KMS-11 (cell line): ENCODE measurements around the gene PTTG2.

ENCODE experiments used
- H2AFZ ChIP-seq: fragments of 200-600 bp; sonication (generic); 2 replicates; pipeline ENCODE4 v1.6.1; 2016; ENCODE audit warnings: antibody characterized with exemption, mixed run types, low read depth
- H3K27ac ChIP-seq: fragments of 200-600 bp; sonication (generic); 2 replicates; pipeline ENCODE4 v1.6.1; 2016; ENCODE audit warnings: mild to moderate bottlenecking, mixed run types
- H3K27me3 ChIP-seq: fragments of 200-600 bp; sonication (generic); 2 replicates; pipeline ENCODE4 v1.6.1; 2017; ENCODE audit warnings: mild to moderate bottlenecking, low read depth, mixed run types, moderate library complexity; ENCODE audit not compliant: insufficient read depth
- H3K36me3 ChIP-seq: fragments of 200-600 bp; sonication (generic); 2 replicates; pipeline ENCODE4 v1.6.1; 2017; ENCODE audit warnings: mild to moderate bottlenecking, mixed run types; ENCODE audit not compliant: insufficient read depth
- H3K4me1 ChIP-seq: fragments of 200-600 bp; sonication (generic); 2 replicates; pipeline ENCODE4 v1.6.1; 2016; ENCODE audit warnings: mild to moderate bottlenecking, low read depth, mixed run types; ENCODE audit not compliant: poor library complexity, severe bottlenecking
- H3K4me2 ChIP-seq: fragments of 200-600 bp; sonication (generic); 2 replicates; pipeline ENCODE4 v1.7.0; 2016; ENCODE audit warnings: mild to moderate bottlenecking, mixed run types
- H3K4me3 ChIP-seq: fragments of 200-600 bp; sonication (generic); IDR thresholded peaks from 2 replicates; pipeline ENCODE4 v1.6.1; 2017; ENCODE audit warnings: low read depth, low read length, mixed read lengths; ENCODE audit not compliant: insufficient read depth
- H3K79me2 ChIP-seq: fragments of 200-600 bp; sonication (generic); 2 replicates; pipeline ENCODE4 v1.6.1; 2016; ENCODE audit warnings: low read depth, mixed run types; ENCODE audit not compliant: insufficient read depth
- H3K9ac ChIP-seq: fragments of 200-600 bp; sonication (generic); 2 replicates; pipeline ENCODE4 v1.6.1; 2016; ENCODE audit warnings: mild to moderate bottlenecking, mixed run types
- H4K20me1 ChIP-seq: fragments of 200-600 bp; sonication (generic); 2 replicates; pipeline ENCODE4 v1.6.1; 2016; ENCODE audit warnings: mild to moderate bottlenecking, mixed run types; ENCODE audit not compliant: insufficient read depth
- CTCF ChIP-seq: fragments of 200-600 bp; sonication (generic); conservative IDR thresholded peaks from 2 replicates; pipeline ENCODE4 v1.6.1; 2017; ENCODE audit warnings: low read depth, mild to moderate bottlenecking, antibody characterized with exemption, low read length, moderate library complexity, mixed read lengths

The PTTG2 gene

GRCh38 chr4:37958932-37959331 lies 1.3 kb upstream of the PTTG2 start:
- Histone ChIP-seq H3K4me3 (no peak overlapping the region), H2AFZ (no peak overlapping the region), H3K27me3 (no peaks in the 10 kb centered on the region), H3K9ac (no peak overlapping the region), H3K27ac (no peak overlapping the region), H3K36me3 (no peaks in the 10 kb centered on the region), H3K4me2 (no peak overlapping the region), H3K4me1 (no peaks in the 10 kb centered on the region), H4K20me1 (no peaks in the 10 kb centered on the region), H3K79me2 (no peaks in the 10 kb centered on the region)
- TF ChIP-seq CTCF, result no peak

- Histone ChIP-seq H3K9ac (no peak overlapping the region), H3K4me3 (no peak overlapping the region), H3K4me1 (peaks cover 7% of the 10 kb centered on the region), H3K27ac (no peak overlapping the region), H3K79me2 (no peaks in the 10 kb centered on the region), H3K4me2 (no peak overlapping the region), H3K36me3 (no peaks in the 10 kb centered on the region), H3K27me3 (no peaks in the 10 kb centered on the region), H2AFZ (no peak overlapping the region), H4K20me1 (no peaks in the 10 kb centered on the region)
- no peak for TF ChIP-seq CTCF
Observed at GRCh38 chr4:37960679-37961450, 667 bp downstream of the PTTG2 start.

- H4K20me1 ChIP-seq, result no peaks in the 10 kb centered on the region
- H3K27me3 ChIP-seq, result no peaks in the 10 kb centered on the region
- H2AFZ ChIP-seq, result no peak overlapping the region
- TF ChIP-seq CTCF, result no peak
- H3K79me2 ChIP-seq, result no peaks in the 10 kb centered on the region
- H3K9ac ChIP-seq, result no peak overlapping the region
- no peaks in the 10 kb centered on the region for H3K36me3 ChIP-seq
- peaks cover 7% of the 10 kb centered on the region for H3K4me1 ChIP-seq
- no peak overlapping the region for H3K4me2 ChIP-seq
- H3K27ac ChIP-seq, result no peak overlapping the region
- H3K4me3 ChIP-seq, result no peak overlapping the region
Observed at GRCh38 chr4:37964734-37965457, 4.7 kb downstream of the PTTG2 start.

GRCh38 chr4:37966044-37966443 lies 5.8 kb downstream of the PTTG2 start:
- TF ChIP-seq CTCF, result no peak
- H2AFZ ChIP-seq, result no peak overlapping the region
- no peak overlapping the region for H3K27ac ChIP-seq
- H3K4me3 ChIP-seq, result no peak overlapping the region
- peaks cover 13% of the 10 kb centered on the region for H3K4me1 ChIP-seq
- H3K4me2 ChIP-seq, result no peak overlapping the region
- H3K27me3 ChIP-seq, result no peaks in the 10 kb centered on the region
- H3K36me3 ChIP-seq, result no peaks in the 10 kb centered on the region
- H3K79me2 ChIP-seq, result no peaks in the 10 kb centered on the region
- no peak overlapping the region for H3K9ac ChIP-seq
- H4K20me1 ChIP-seq, result no peaks in the 10 kb centered on the region
